OCI-LY3 (cell line): ENCODE data around the gene MAP2K1.

Source experiments
- EZH2phosphoT487 ChIP-seq: fragments of 200-600 bp; shearing (Covaris generic); IDR thresholded peaks from 2 replicates; pipeline ENCODE4 v1.6.1; 2018; ENCODE audit warnings: antibody characterized with exemption, mixed run types, low read depth
- TF ChIP-seq, protein P1 (sequence below): fragments of 200-600, 300-600 bp; sonication (generic); IDR thresholded peaks from 2 replicates; pipeline ENCODE4 v1.5.1; 2014; ENCODE audit warnings: antibody characterized with exemption, low read length, low read depth

DNA sequence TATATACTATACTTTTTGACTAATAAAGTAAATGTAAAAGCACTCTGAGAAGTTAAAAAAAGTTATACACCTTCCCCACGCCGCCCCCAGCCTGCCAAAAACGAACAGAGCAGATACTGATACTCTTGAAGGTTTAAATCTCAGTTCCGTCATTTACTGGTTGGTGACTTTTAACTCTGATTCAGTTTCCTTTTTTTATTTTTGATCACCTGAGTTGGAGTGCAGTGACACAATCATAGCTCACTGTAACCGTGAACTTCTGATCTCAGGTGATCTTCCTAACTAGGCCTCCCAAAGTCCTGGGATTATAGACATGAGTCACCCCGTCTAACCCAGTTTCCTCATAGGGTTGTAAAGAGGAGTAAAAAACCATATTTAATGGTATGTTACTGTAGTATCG lies 27.0 kb upstream of the MAP2K1 start:
- TF ChIP-seq, protein P1, sequence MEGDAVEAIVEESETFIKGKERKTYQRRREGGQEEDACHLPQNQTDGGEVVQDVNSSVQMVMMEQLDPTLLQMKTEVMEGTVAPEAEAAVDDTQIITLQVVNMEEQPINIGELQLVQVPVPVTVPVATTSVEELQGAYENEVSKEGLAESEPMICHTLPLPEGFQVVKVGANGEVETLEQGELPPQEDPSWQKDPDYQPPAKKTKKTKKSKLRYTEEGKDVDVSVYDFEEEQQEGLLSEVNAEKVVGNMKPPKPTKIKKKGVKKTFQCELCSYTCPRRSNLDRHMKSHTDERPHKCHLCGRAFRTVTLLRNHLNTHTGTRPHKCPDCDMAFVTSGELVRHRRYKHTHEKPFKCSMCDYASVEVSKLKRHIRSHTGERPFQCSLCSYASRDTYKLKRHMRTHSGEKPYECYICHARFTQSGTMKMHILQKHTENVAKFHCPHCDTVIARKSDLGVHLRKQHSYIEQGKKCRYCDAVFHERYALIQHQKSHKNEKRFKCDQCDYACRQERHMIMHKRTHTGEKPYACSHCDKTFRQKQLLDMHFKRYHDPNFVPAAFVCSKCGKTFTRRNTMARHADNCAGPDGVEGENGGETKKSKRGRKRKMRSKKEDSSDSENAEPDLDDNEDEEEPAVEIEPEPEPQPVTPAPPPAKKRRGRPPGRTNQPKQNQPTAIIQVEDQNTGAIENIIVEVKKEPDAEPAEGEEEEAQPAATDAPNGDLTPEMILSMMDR, result 0 out of 2 replicates have a peak, but pooled peaks have one; percentile 4
- TF ChIP-seq EZH2phosphoT487, result no peak
